ENCODE measurements around the gene IFNGR1.

Gene IFNGR1

GRCh38 chr6:137218917-137219663 is at the start of gene IFNGR1:
TSS of gene IFNGR1 (minus strand) at chr6:137219385. CDS start at chr6:137219327, 58 bp downstream.
- no peaks in the 10 kb centered on the region for H3K27me3 ChIP-seq (ENCODE audit: insufficient read depth, low read depth)
- peaks cover 17% of the 10 kb centered on the region for H3K4me1 ChIP-seq (ENCODE audit: low read depth, poor library complexity, severe bottlenecking)
- H3K36me3 ChIP-seq (ENCODE audit: insufficient read depth), result no peaks in the 10 kb centered on the region
- H4K20me1 ChIP-seq (ENCODE audit: insufficient read depth), result no peaks in the 10 kb centered on the region
- peak within 1 kb of the TSS; percentile 63 for H3K9ac ChIP-seq
- H3K4me2 ChIP-seq, result peak within 1 kb of the TSS; percentile 93
- TF ChIP-seq CTCF (conservative IDR thresholded peaks at IDR 0.05; ENCODE audit: low read depth, low read length), result no peak
- H3K79me2 ChIP-seq (ENCODE audit: insufficient read depth, low read depth), result peaks cover 5% of the 10 kb centered on the region; the same call in 1 of the 2 replicates
- H3K4me3 ChIP-seq (IDR thresholded peaks at IDR 0.05; ENCODE audit: insufficient read depth, low read depth, low read length), result no peak within 1 kb of the TSS
- peak within 1 kb of the TSS; percentile 81 for H2AFZ ChIP-seq (ENCODE audit: low read depth)
- peak within 1 kb of the TSS; percentile 17 for H3K27ac ChIP-seq

DNA sequence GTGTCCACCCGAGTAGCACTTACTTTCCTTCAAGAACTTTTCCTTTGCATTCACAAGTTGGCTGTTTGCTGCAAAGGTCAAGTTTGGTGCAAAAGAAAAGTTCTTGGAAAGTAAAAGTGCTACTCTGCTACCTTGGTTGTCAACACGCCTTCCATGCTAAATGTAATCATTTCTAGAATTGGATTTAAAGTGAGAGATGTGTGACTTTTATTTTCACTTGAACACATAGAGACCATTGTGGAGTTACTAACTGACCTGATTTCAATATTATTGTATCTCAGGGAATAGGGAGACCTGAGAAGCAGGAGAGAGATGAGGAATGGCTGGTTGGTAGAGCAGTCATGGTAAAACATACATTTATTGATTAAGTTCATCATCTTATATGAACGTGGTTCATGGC is 49.7 kb upstream of the IFNGR1 start:
- Histone ChIP-seq H3K4me1 (ENCODE audit: low read depth, poor library complexity, severe bottlenecking) (no peaks in the 10 kb centered on the region), H3K27me3 (ENCODE audit: insufficient read depth, low read depth) (no peaks in the 10 kb centered on the region)
- TF ChIP-seq CTCF (conservative IDR thresholded peaks at IDR 0.05; ENCODE audit: low read depth, low read length), result no peak

DNA sequence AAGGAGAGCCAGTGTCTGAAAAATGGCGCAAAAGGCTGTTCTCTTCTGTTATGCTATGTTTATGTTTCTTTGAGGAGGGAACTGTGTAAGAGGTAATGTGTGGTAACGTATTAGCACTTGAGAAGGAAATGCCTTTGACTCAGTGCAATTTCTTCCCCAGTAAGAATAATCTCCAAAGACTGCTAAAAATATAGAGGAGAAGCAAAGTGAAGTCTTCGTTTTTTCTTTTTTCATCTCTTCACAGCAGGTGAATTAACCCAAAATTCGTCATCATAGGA is 47.1 kb upstream of the IFNGR1 start:
- H3K79me2 ChIP-seq (ENCODE audit: insufficient read depth, low read depth), result no peaks in the 10 kb centered on the region
- no peak overlapping the region for H3K4me2 ChIP-seq
- TF ChIP-seq CTCF (conservative IDR thresholded peaks at IDR 0.05; ENCODE audit: low read depth, low read length), result no peak
- H2AFZ ChIP-seq (ENCODE audit: low read depth), result no peak overlapping the region
- no peaks in the 10 kb centered on the region for H3K4me1 ChIP-seq (ENCODE audit: low read depth, poor library complexity, severe bottlenecking)
- no peaks in the 10 kb centered on the region for H3K27me3 ChIP-seq (ENCODE audit: insufficient read depth, low read depth)
- H3K36me3 ChIP-seq (ENCODE audit: insufficient read depth), result no peaks in the 10 kb centered on the region
- no peaks in the 10 kb centered on the region for H4K20me1 ChIP-seq (ENCODE audit: insufficient read depth)
- H3K27ac ChIP-seq, result no peak overlapping the region
- H3K4me3 ChIP-seq (IDR thresholded peaks at IDR 0.05; ENCODE audit: insufficient read depth, low read depth, low read length), result no peak overlapping the region
- no peak overlapping the region for H3K9ac ChIP-seq

More for the DNA sequence above, 49.7 kb upstream of the IFNGR1 start:
- H3K9ac ChIP-seq, result no peak overlapping the region
- H3K4me2 ChIP-seq, result no peak overlapping the region
- H4K20me1 ChIP-seq (ENCODE audit: insufficient read depth), result no peaks in the 10 kb centered on the region
- no peak overlapping the region for H3K4me3 ChIP-seq (IDR thresholded peaks at IDR 0.05; ENCODE audit: insufficient read depth, low read depth, low read length)
- H3K79me2 ChIP-seq (ENCODE audit: insufficient read depth, low read depth), result no peaks in the 10 kb centered on the region
- no peaks in the 10 kb centered on the region for H3K36me3 ChIP-seq (ENCODE audit: insufficient read depth)
- no peak overlapping the region for H2AFZ ChIP-seq (ENCODE audit: low read depth)
- no peak overlapping the region for H3K27ac ChIP-seq

GRCh38 chr6:137265561-137266308 is 46.5 kb upstream of the IFNGR1 start:
- no peak for TF ChIP-seq CTCF (conservative IDR thresholded peaks at IDR 0.05; ENCODE audit: low read depth, low read length)
- Histone ChIP-seq H3K9ac (no peak overlapping the region), H3K4me3 (IDR thresholded peaks at IDR 0.05; ENCODE audit: insufficient read depth, low read depth, low read length) (no peak overlapping the region), H2AFZ (ENCODE audit: low read depth) (no peak overlapping the region), H3K4me2 (no peak overlapping the region), H4K20me1 (ENCODE audit: insufficient read depth) (no peaks in the 10 kb centered on the region), H3K79me2 (ENCODE audit: insufficient read depth, low read depth) (no peaks in the 10 kb centered on the region), H3K36me3 (ENCODE audit: insufficient read depth) (no peaks in the 10 kb centered on the region), H3K27ac (no peak overlapping the region), H3K27me3 (ENCODE audit: insufficient read depth, low read depth) (no peaks in the 10 kb centered on the region), H3K4me1 (ENCODE audit: low read depth, poor library complexity, severe bottlenecking) (no peaks in the 10 kb centered on the region)

Measured in KMS-11 (cell line).